HG03095 (cell line): ENCODE measurements around the gene BGN.

Experiments
- ATAC-seq: cut with Tn5 transposase; IDR thresholded peaks from one replicate; pipeline ENCODE4 v1.9.1; 2021; ENCODE audit warnings: moderate library complexity; ENCODE audit not compliant: unreplicated experiment

Gene BGN

DNA sequence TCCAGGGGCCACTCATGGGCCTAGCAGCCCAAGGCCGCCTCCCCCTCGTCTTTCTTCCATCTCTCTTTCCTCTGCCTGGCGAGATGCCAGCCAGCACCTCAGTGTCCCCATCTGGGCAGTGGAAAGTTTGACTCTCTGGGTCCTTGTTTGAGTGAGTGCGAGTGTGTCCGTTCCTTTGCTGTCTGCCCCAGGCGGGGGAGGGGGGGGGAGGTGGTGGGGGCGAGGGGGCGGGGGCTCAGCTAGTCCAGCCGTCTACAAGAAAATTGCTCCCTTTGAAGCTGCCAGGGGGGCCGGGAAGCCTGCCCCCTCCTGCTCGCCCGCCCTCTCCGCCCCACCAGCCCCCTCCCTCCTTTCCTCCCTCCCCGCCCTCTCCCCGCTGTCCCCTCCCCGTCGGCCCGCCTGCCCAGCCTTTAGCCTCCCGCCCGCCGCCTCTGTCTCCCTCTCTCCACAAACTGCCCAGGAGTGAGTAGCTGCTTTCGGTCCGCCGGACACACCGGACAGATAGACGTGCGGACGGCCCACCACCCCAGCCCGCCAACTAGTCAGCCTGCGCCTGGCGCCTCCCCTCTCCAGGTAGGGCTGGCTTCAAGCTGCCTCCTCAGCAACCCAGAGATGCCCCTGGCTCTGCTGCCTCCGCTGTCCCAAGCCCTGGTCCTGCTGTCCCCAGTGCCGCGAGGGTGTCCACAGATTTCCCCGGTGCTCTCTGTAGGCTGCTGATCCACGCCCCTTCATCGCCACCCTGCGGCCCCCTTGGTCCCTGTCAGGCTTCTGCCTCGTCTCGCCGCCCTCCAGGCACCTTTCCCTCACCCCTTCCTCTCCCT, at the start of gene BGN:
Gene BGN (plus strand): TSS at position 440 of the 821 bp plus-strand sequence. CDS start 9,652 bp downstream, outside the sequence.
- no peak for ATAC-seq

DNA sequence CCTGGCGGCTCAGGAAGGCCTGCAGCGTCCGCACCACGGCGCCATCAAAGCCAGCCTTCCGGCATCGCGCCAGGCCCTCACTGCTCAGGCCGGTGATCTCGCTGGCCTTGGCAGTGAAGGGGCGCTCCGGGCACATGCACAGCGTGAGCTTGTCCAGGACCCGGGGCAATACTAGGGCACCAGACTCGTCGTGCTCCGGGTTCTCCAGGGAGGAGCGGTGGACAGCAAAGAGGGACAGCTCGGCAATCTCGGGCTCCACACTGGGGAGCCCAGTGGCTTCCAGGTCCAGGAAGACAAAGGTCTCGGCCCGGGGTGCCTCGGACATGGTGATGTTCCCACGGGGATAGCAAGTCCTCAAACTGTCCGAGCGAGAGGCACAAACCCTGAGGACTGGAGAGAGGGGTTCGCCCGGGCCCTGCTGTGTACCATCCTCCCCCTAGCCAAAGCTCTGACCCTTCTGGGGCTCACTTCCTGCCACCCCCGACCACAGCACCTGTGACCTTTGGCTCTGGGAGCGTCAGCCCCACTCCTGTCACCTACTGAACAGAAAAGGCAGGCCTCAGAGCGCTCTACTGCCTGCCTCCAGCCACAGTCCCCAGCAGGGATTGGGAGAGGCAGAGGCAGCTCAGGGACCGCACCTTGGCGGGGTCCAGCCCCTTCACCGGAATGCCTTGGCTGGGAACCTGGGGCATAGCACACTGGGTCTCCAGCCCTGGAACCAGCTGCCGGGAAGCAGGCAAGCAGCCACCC, 49.5 kb upstream of the BGN start:
- no peak for ATAC-seq

- no peak for ATAC-seq
These were observed 48.7 kb upstream of the BGN start, which contains the start of gene TREX2 for GRCh38 chrX:153445856-153446635. TSS of gene TREX2 (minus strand) at chrX:153446056. CDS start at chrX:153445430, 626 bp downstream.

GRCh38 chrX:153446636-153446936, 48.2 kb upstream of the BGN start:
- no peak for ATAC-seq

DNA sequence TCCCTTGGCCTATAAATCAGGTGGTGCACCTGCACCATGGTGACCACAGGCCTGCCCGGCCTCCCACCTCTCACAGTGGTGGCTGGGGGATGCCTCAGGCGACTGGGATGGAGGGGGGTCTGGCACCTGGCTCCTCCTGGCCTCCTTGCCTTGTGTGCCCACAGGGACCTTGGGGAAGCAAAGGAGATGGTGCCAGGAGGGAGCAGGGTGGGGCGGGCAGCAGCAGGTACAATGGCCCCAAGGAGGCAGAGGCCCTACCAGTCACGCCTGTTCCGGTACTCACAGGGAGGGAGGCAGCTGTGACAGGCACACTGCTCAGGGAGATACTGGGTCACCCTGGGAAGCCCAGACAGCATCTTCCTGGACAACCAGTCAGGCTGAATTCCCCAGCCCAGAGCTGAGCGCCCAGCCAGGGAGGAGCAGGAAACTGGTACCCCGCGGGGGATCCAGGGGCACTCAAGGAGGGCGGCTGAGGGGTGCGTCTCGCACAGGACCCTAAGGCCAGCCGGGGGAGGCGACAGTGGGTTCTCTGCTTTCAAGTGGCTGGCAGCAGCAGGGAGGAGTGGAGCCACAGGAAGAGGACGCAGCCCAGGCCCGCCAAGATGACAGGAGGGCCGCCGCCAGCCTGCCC, 47.7 kb upstream of the BGN start:
- ATAC-seq = no peak

DNA sequence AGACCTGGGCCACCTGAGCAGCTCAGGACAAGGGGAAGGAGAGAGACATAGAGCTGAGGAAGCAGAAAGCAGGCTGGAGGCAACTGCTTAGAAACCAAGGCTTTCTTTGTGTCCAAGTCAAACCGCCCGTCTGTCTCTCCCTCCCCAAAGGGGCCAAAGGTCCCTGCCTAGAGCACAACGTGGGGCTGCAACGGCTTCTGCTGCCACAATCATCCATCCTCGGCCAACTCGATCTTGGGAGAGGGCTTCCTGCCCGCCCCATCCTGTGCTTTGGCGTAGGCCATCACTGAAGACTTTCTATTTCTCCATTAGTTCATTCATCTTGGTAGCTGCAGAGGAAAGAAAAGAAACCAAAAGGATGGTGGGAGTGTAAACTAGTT, 47.2 kb upstream of the BGN start:
- no peak for ATAC-seq

DNA sequence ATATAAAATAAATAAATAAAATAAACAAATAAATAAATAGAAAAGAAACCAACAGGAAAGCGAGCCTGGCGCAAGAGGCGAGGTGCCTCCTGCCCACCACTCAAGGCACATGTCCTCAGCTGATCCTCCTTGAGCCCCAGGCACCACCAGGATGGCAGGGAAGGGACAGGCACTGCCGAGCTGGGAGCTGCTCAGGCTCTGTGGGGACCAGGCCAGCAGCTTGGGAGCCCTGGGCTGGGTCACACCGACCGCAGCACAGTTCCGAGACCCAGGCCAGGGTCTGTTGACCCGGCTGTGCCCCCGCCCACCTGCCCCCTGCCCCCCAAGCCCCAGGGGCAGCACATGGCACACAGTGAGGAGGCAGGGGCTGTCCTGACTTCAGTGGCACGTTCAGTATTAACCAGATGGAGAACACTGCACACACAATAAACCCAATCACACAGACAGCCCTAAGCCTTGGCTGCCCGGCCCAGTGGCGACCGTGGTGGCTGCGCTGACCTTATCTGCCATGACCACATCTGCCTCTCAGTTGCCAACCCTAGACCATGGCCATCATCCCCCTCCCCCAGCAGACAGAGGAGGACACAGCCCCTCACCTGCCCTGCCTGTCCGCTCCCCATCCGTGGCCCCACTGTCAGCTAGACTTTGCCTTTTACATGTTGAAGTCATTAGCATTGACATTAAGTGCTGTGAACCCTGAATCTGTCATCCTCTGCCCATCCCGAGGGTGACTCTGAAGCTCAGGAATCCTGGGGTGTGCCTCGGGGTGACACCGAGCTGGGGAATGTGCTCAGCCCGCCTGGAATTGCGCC, 46.0 kb upstream of the BGN start:
- ATAC-seq = no peak

DNA sequence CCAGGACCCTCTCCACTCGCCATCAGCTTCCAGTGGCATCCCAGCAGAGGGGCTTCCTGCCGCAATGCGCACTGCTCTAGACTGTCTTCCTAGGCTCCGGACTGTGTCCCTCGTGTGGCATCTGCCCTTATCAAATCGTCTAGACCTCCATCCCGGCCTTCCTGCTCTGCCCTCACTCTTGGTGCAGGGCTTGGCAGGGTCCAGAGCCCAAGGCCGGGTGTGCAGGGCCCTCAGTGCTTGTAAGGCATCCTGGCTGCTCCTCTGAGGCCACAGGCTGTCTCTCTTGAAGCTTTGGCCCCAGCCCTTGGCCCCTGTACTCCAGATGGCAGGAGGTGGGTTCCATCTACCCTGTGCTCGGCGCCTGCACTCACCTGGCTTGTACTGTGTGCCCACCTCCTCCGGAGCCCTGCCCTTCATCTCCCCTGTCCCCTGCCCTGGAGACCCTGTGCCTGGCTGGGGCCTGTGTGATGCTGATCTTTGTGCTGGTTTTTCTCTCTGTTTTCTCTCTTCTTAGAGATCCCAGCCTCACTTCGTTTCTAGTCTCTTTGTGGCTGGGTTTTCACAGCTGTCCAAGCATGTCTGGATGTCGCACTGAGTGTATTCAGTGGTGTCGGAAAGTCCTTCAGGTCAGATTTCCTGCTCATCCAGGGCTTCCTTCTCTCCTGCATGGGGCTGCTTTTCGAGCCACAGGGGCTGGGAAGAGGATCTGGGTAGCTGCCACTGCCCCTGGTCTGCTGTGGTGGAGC, 45.2 kb upstream of the BGN start:
- no peak for ATAC-seq

- ATAC-seq = no peak
These were observed 44.4 kb upstream of the BGN start for GRCh38 chrX:153450114-153450948.

- ATAC-seq = no peak
These were observed 43.9 kb upstream of the BGN start for GRCh38 chrX:153450949-153451277.

DNA sequence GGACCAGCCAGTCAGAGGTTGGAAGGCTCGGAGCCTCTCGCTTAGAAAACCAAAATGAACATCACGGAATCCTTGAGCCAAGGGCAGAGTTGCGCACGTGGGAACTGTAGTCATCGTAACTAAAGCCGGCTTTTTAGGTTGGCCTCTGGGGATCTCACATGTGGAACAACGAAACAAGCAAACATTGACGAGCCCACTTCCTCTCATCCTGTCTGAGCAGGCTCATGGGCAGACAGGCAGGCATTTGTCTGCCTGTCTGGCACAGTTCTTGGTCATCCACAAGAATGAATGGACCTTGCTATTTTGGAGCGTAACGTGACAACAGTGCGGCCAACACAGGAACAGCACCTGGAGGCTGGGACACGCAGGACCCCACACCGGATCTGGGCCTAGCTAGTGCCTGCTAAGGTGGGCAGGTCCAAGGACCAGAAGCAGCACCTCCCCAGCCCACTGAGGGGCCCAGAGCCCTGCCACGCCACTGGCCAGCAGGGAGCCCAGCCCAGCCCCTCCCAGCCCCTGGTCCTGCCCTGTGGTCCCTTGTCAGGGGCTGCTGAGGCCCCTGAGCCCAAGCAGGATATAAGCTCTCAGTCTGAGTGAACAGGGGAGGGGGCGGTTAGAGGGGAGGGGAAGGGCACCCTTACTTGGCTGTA, 39.8 kb upstream of the BGN start:
- no peak for ATAC-seq

DNA sequence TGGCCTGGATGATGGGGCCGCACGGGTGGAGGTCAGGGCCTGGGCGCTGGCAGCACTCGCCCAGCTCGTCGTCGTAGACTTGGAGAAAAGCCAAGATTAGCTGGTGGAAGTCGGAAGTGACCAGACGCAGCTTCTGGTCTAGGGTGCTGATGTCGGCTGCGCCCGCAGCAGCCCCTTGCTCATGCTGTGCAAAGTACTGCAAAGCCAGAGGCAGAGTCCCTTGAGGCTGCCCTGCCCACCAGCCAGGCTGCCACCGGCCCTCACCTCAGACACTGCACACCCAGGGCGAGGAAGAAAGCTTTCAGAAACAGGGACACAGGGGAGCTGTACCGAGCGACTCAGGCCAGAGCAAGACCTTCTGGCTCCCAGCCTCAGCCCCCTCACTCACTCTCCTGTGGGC, 39.2 kb upstream of the BGN start:
- no peak for ATAC-seq

DNA sequence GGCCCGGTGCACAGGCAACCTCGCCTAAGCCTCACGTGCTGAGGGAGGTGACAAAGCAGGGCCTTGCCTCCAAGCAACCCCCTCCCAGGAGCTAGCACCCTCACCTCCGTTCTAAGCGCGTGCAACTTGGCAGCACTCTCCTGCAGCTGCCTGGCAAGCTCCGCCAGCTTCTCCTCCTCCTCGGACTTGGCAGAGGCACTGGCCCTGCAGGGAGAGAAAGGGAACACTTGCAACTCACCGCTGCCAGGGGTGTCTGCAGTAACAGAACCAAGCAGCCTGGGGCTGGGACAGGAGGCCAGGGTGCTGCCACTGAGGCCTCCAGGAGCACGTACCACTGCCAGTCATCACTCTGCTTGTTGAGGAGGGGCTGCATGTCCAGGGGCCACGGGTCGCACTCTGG, 38.6 kb upstream of the BGN start:
- no peak for ATAC-seq

- ATAC-seq = no peak
These were observed 38.1 kb upstream of the BGN start for GRCh38 chrX:153456704-153457103.

GRCh38 chrX:153457136-153457825, 37.5 kb upstream of the BGN start:
- no peak for ATAC-seq

DNA sequence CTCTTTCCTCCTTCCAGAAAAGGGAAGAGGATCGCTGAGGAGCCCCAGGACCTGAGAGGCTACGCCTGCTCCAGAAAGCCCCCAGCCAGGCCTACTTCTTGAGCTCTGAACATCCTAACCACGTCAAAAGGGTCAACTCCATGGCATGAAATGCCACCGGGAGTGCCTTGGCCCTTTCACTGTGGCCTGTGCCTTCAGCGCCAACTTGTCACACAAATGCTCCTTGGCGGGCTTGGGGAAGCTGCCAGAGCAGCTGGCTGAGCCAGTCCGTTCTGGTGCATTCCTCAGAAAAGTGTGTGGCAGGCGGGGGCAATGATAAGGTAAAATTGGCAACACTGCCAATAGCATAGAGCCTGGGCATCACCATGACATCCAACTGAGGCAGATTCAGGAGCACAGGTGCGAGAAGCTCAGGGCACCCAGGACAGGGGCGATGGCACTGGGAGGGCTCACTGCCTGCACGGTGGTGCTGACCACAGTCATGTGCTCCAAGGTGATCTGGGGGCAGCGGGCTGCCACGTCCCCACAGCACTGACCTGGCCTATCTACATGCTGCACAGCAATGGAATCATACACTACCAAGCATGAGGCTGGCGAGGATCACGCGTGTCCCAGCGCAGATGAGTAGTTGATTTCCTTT, 36.8 kb upstream of the BGN start:
- no peak for ATAC-seq

DNA sequence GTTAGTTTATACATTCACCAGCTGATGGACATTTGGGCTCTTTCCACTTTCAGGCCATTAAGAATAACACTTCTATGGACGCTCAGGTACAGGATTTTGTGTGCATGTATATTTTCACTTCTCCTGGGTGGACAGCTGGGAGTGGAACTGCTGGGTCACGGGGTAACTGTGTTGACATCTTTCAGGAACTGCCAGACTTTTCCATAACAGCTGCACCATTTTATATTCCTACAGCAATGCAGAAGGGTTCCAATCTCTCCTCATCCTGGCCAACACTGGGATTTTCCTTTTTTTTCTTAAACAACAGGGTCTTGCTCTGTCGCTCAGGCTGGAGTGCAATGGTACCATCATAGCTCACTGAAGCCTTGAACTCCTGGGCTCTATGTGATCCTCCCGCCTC, 36.3 kb upstream of the BGN start:
- no peak for ATAC-seq
